Activated CD4-positive, CD25-positive, alpha-beta regulatory T cell treated with anti-CD3 and anti-CD28 coated beads, Interleukin-2, amount 50 U/mL, for 24 hours (primary cell): ENCODE results near the gene GALC.

Experiments used
- ATAC-seq, 2 donors: fragments of 150-1000 bp; cut with Tn5 transposase; one replicate each; pipeline ENCODE4 v1.10.0; 2021; ENCODE audit warnings: mild to moderate bottlenecking in 1 of 2, moderate library complexity in 1 of 2

Gene GALC

GRCh38 chr14:87952307-87953094 is 40.5 kb downstream of the GALC start:
- peak; percentile 51 to 72 for ATAC-seq

- no peak for ATAC-seq
Observed at GRCh38 chr14:87944987-87945604, 47.9 kb downstream of the GALC start.

GRCh38 chr14:87940894-87941293 is 52.1 kb downstream of the GALC start:
- ATAC-seq = no peak

- ATAC-seq = peak in 1 of 2 donors; percentile 66
Observed at GRCh38 chr14:87940382-87940781, 52.6 kb downstream of the GALC start.

DNA sequence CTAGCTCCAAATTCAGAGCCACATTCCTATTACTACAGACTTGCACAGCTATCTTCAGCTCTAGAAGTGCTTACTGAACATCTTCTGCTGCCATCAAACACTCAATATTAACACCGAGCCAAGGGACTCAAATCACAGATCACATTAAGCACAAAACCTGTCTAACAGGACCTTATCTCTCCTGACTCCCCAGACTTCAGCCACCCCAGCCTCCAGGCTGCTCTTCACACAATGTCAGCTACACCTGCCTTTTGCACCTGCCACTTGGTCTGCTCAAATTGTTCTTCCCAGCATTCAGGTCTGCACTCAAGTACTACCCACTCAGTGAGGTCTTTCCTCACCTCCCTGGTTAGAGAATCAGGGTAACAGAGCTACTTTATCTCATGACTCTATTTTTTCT is 57.1 kb downstream of the GALC start:
- ATAC-seq = no peak

- no peak for ATAC-seq
Observed at GRCh38 chr14:87935081-87935828, 57.7 kb downstream of the GALC start.

GRCh38 chr14:87934185-87934584 is 58.8 kb downstream of the GALC start:
- no peak for ATAC-seq

GRCh38 chr14:87916886-87917275 is 76.1 kb downstream of the GALC start:
- no peak for ATAC-seq

DNA sequence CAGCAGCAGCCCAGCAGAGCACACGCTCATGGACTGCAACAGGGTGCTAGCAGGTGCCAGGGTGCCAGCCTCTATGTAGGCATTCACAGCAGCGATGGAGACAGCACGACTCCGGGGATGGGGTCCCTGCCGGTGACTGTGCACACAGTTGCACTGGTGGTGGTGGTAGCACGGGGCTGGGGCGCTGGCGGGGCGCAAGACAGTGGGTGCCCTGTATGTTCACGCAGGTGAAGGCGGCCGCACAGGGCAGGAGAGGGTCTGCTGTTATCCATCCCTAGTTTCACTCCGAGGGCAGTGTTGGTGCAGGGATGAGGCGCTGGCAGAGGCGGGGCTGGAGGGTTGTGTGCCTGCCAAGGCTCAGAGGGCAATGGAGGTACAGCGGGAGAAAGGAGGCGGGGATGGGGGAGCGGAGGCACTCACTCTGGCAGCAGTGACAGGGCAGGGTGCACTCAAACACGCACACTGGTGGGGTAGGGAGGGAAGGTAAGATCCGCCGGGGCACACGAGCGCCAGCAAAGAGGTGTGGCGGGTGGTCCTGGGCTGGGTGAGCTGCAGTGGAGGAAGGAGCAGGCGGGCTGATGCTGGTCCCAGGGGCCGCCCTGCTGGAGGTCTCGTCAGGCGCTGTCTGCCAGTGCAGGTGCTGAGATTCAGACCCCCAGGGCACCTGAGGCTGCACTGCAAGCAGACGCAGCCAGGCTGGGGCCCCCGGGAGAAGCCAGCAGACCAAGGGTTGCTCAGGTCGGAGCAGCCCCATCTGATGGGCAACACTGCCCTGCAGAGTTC is 76.7 kb downstream of the GALC start:
- ATAC-seq = no peak

GRCh38 chr14:87908550-87908949 is 84.4 kb downstream of the GALC start:
- no peak for ATAC-seq

GRCh38 chr14:87901652-87902051 is 91.3 kb downstream of the GALC start:
- ATAC-seq = no peak

DNA sequence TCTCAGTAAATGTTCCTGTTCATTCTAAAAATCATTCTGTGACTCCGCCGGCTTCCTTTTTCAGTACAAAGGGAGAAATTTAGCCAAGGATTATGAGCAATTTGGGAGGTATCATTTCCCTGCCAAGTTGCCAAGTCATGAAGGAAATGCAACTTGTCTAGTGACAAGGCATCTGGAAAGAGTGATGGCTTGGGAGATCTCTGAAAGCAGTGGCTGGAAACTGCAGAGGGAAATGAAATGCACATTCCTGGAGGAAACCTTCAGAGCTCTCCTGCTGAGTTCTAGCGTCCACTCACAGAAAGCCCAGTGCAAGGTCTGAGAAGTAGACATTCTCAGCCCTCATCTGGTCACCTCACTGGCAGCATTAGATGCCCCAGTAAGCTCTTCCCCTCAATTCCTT is 91.7 kb downstream of the GALC start:
- no peak for ATAC-seq

GRCh38 chr14:87899228-87899627 is 93.8 kb downstream of the GALC start:
- ATAC-seq = no peak

GRCh38 chr14:87898301-87898700 is 94.7 kb downstream of the GALC start:
- ATAC-seq = no peak

GRCh38 chr14:87896393-87897380 is 96.3 kb downstream of the GALC start:
- no peak for ATAC-seq

DNA sequence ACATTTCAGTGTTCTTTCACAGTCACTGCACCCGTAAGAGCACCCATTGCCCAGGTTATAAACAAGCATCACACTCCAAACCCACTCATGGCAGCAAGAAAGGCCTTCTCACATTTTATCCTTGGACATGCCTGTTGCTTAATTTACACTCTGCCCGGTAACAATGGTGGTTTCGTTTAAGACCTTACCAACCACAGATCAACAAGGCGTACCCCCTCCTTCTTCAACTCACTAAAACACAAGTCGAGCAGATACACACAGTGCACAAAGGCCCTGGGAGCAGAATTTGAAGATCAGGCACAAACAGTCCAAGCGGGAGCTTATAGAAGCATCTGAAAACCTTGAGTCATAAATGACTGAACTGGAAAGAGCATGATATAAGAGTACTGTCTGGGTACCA is 98.1 kb downstream of the GALC start:
- ATAC-seq = no peak

DNA sequence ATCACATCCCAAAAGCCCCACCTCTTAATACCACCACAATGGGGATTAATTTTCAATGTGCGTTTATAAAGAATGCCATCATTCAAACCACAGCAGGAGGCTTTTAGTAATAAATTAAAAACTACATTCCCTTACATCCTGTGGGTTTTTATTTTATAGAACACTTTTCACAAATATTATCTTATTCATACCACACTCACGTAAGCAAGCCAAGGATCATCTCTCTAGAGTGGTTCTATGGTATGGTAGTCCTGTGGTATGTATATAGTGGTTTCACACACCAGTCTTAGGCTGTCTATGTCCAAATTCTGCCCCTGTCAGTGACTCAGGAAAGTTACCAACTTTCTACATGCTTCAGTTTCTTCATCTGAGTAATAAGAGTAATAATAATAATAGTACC is 100.2 kb downstream of the GALC start:
- no peak for ATAC-seq

DNA sequence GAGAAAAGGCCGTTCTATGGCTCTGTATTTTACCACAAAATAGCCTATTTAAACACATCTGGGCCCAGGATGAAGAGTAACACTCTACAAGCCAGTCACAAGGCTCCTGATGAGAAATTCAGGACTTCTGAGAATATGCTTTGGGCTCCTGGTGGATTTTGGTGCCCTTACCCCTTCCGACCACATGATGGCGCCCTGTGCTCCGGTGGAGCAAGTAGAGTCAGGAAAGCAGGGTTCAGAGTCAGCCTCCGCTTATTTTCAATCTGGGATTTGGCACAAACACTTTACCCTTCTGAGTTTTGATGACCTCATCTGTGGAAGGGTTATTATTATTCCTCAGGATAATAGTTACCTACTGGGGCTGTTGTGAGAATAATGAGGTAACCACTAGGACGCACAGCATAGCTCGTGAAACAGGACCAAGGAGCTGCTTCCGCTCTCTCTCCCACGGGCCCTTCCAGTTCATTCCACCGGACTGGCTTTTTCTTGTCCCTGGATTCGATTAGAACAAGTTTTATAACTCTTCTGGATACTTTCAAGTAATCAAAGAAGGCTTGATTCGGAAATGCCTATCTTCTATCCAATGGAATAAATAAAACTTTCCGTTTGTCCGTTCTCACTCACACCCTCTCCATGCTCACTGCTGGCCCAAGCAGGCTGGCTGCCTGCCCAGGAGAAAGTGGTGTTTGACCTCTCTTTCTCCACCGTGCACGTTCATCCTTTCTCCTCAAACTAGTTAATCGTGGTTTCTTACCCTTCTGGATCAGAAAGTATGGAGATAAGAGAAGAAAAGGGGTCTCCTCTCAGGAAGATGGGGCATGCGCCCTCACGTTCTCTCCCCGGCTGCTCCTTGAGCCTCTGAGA is 104.6 kb downstream of the GALC start:
- no peak for ATAC-seq

DNA sequence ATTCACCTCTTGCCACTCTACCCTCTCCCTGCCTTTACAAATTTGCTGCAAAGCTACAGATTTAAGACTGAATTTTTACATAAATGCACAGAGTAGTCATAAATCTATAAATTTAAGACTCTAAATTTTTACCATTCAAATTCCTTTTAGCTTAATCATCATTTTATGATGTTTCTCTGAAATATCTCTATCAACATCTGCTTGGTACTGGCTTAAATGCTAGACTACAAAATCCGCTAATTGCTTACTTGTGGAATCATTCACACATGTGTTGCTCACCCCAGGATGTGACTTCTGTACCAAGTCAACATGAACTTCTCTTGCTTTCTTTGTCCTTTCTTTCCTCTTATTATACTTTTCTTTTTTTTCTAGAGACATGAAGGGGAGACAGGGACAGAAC is 109.2 kb downstream of the GALC start:
- no peak for ATAC-seq
